GM19468 (cell line): ENCODE data around the gene PTPRK.

Experiments
- ATAC-seq: cut with Tn5 transposase; IDR thresholded peaks from one replicate; pipeline ENCODE4 v1.9.1; 2021; ENCODE audit warnings: mild to moderate bottlenecking, moderate library complexity, moderate number of reproducible peaks; ENCODE audit not compliant: unreplicated experiment; ENCODE audit errors: extremely low read depth

Gene PTPRK

GRCh38 chr6:128233531-128233930 lies 286.9 kb downstream of the PTPRK start:
- ATAC-seq: no peak

GRCh38 chr6:128230267-128230989 lies 290.0 kb downstream of the PTPRK start:
- no peak for ATAC-seq

DNA sequence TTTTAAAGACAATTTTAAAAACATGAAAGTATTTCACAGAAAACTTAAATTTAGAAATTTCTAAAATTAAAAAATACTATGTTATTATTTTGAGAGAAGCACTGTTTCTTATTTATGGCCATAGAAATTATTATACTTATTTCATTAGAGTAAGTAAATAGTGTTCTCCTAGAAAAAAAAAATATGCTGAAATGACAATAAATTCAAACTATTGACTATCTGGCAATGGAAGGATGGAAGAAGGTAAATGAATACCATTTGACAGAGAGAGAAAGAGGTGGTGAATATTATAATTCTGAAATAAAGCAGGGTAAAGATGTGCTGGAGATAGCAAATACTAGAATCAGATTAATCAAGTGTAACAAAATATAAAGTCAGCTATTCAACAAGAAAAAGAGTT lies 294.8 kb downstream of the PTPRK start:
- ATAC-seq: no peak

GRCh38 chr6:128216917-128217316 lies 303.5 kb downstream of the PTPRK start:
- ATAC-seq: no peak

- no peak for ATAC-seq
Observed at GRCh38 chr6:128209771-128210170, 310.6 kb downstream of the PTPRK start.

- no peak for ATAC-seq
Observed at GRCh38 chr6:128208851-128209580, 311.4 kb downstream of the PTPRK start.

DNA sequence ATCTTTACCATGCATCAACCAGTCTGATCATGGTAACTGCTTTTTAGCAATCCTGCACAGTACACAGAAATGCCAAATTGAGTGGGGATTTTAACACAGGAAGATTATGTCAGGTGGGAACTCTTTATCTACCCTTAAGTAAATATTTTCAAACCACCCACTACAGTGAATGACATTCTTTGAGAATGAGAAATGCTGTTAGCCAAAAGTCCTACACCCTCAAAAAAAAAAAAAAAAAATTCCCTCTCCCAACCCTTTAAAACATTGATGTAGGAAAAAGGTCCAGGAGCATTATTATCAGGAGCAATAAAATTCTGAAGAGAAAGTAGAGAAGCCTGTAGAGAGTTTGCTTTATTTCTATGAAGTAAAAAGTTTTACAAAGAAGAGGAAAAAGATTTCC lies 312.3 kb downstream of the PTPRK start:
- no peak for ATAC-seq

GRCh38 chr6:128206610-128207426 lies 313.6 kb downstream of the PTPRK start:
- no peak for ATAC-seq

GRCh38 chr6:128204616-128205015 lies 315.8 kb downstream of the PTPRK start:
- ATAC-seq: no peak

DNA sequence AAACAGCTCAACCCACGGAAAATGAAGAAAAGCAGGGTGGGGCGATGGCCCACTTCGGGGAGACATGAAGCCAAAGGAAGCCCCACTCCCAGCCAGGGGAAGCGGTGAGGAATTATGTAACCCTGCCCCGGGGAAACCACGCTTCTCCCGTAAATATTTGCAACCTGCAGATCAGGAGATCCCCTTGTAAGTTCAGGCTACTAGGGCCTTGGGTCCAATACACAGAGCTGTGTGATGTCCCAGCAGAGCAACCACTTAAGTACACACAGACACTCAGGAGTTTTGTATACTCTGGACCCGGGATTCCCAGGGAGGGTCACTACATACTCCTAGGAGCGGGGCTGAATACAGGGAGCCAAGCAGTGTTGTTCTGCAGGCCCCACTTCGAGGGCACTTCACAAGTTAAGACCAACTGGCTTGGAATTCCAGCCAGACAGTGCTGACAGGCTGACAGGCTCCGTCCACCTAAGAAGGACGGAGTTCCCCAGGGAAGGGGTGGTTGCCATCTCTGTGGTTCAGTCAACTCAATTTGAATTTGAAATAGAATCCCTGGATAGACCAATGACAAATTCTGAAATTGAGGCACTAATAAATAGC lies 318.1 kb downstream of the PTPRK start:
- no peak for ATAC-seq

DNA sequence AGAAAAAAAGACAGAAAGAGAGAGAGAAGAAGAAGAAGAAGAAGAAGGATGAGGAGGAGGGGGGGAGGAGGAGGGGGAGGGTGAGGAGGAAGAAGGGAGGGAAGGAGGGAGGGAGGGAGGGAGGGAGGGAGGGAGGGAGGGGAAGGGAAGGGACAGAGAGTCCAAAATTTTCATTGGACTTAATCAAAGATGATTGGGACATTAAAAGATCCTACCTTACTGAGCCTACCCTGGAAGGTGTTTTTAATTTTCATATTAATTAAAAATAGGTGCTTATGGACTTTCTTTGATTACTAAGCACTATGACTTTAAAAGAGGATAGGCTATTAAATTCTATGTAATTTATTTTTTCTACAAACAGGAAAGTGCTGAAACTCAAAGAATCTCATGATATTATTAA lies 319.6 kb downstream of the PTPRK start:
- ATAC-seq: no peak

- ATAC-seq: no peak
Observed at GRCh38 chr6:128199461-128199860, 320.9 kb downstream of the PTPRK start.

DNA sequence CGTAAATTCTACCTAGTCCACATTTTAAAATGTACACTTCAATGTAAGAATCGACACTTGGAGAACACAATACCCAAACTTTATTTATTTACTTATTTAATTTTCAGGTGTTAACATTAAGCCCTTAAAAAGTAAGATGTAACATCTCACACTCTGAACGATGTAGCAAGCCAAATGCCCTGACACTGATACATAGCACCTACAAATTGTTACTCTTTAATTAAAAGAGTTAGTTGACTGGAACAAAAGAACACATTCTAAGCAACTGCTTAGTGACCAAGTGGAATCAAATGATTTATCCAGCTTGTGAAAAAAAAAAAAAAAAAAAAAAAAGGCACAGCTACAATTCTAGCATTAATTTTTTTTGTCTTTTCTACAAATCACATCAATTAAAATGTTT lies 327.4 kb downstream of the PTPRK start:
- ATAC-seq: no peak

DNA sequence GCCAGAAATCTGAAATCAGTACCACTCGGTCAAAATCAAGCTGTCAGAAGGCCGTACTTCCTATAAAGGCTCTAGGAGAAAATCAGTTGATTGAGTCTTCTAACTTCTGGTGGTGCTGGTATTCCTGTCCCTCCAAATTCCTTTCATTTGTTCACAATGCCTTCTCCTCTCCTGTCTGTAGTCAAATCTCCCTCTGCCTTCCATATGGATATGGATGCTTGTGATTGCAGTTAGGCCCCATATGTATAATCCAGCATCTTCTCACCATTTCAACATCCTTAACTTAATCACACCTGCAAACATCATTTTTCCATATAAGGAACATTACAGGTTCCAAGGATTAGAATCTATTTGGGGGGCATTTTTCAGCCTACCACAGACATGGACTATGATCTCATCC lies 331.7 kb downstream of the PTPRK start:
- no peak for ATAC-seq

DNA sequence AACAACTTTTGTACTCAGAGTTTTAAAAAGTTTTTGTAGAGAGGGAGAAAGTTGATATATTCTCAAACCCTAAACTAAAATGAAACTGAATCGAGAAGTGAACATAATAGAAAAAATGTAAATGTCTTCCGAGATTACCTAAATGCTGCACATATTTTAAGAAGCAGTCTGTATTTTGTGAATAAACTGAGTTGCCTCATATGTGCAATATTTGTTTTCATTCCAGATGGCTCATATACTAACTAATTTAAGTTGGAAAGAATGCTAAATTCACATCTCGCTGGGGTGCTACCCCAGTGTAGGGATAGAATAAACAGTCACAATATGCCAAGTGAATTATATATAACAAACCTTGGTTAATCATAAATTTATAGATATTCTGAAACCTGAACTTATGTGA lies 333.7 kb downstream of the PTPRK start:
- no peak for ATAC-seq

GRCh38 chr6:128179876-128180438 lies 340.4 kb downstream of the PTPRK start:
- ATAC-seq: no peak

- no peak for ATAC-seq
Observed at GRCh38 chr6:128174724-128175123, 345.7 kb downstream of the PTPRK start.

- ATAC-seq: no peak
Observed at GRCh38 chr6:128172752-128173682, 347.4 kb downstream of the PTPRK start.

DNA sequence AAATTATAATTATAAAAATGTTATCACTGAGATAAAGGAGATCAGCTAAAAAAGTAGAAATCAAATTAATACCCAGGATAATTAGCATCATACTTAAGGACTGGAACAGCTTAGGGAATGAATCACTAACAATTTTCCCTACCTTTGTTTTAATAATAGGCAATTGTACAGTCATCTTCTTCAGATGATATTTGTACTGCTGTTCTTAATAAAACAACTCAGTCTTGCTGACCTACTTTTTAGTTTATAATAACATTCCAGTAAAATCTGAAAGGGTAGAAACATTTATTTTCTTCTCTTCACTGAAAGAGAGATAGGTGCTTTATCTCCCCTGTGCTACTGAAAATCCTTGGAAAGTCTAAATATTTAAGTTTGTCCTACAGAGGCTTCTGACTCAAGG lies 348.3 kb downstream of the PTPRK start:
- no peak for ATAC-seq
